Lung microvascular endothelial cell (primary cell): Measurements from ENCODE around the gene PPME1. TPM values are rescaled to one million over a fixed set of nuclear protein-coding genes. Genes with fewer than 3 reads are reported as not detected.

ENCODE experiments used
- DNase-seq, 2 donors: peaks; one replicate each; pipeline versions ENCODE4 v3.0.0 to v3.0.0-alpha.2; 2010; ENCODE audit warnings: low read depth in 2 of 2
- total RNA-seq: library from RNA; depleted of rRNA; stranded (reverse); fragments of >200 nt; gene quantifications from 2 replicates; pipeline ENCODE4 v1.2.1, GENCODE V29; 2014

PPME1 gene
- total RNA-seq, 1 donor from 2014 or later, result 25.6 TPM

- no peak for DNase-seq
Observed at GRCh38 chr11:74226907-74227306, 55.8 kb downstream of the PPME1 start.

GRCh38 chr11:74232311-74232950 lies 61.3 kb downstream of the PPME1 start:
- DNase-seq, result no peak

GRCh38 chr11:74233683-74234082 lies 62.6 kb downstream of the PPME1 start:
- DNase-seq, result no peak

DNA sequence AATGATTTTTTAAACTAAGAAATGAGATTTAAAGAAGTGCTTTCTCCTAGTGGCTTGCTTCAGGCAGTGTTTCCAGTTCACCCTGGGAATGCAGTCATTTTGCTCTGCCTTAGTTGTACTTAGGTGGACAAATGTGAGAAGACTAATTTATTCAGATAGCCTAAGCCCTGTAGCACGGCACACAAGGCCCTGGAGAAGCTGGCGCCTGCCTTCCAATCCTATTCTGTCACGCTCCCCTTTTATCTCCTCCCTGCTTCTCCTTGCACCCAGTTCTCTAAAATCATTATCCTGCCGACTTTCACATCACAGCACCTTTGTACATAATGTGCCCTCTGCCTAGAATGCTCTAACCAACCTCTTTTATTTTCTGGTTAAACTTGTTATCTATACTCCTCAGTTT lies 64.0 kb downstream of the PPME1 start:
- no peak for DNase-seq

DNA sequence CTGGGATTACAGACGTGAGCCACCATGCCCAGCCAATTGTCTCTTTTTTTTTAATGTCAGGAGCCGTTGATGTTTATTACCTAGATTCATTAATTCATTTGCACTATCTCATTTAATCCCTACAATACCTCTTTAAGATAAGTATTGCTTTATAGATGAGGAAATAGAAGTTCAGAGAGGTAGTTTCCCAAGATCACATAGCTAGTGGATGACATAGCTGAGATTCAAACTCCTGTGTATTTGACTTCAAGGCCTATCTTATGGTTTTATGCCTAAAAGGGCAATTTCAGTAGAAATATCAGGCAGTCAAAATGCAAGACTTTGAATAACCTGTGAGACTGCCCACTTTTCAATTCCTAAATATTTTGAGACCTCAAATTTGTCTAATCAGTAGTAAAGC lies 66.5 kb downstream of the PPME1 start:
- DNase-seq, result no peak

- no peak for DNase-seq
Observed at GRCh38 chr11:74238243-74238642, 67.2 kb downstream of the PPME1 start.

DNA sequence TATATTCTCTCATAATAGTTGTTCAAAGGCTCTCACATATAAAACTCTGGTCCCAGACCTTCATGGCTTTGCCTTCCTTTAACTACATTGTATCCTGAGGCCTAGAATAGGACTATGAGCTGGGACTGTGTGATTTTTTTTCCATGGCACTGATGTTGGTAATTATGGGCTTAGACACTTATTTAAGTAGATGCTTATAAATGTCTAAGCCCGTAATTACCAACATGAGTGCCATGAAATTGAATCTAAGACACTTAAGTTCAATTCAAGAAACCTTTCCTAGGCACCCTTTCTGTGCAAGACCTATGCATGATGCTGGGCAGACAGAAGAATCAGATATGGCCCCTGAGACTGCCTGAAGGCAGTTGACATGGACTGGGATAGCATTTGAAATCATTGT lies 77.4 kb downstream of the PPME1 start:
- DNase-seq, result no peak

GRCh38 chr11:74249496-74249895 lies 78.4 kb downstream of the PPME1 start:
- DNase-seq, result no peak

- DNase-seq, result peak in 1 of 2 donors; percentile 87
Observed at GRCh38 chr11:74253361-74253760, 82.3 kb downstream of the PPME1 start.

DNA sequence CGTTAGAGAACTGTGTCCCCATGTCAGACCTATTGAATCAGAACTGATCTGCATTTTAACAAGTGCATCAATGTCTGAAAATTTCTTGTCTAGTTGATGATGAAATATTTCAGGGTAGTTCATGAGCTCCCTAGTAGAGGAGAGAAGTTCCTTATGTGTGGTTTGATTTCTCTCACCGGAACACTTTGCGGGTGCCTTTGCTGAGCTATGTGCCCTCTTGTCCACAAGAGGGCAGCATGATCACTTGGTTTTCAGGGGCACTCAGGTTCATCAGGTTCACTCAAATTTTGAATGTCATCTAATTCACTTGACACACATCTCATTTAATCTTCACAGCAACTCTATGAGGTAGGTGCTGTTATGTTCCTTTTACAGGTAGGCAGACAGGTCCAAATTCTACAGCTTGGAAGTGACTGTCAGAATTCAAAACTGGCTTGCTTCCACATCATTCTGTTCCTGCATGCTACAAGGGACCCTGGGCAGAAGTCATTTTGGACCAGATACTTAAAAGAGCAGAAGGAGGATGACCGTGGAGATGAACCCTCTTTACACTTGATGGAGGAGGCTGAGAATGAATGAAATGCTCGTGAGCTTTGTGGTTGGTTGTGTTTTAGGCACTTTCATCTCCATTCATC lies 84.8 kb downstream of the PPME1 start:
- peak; percentile 69 to 81 for DNase-seq

DNA sequence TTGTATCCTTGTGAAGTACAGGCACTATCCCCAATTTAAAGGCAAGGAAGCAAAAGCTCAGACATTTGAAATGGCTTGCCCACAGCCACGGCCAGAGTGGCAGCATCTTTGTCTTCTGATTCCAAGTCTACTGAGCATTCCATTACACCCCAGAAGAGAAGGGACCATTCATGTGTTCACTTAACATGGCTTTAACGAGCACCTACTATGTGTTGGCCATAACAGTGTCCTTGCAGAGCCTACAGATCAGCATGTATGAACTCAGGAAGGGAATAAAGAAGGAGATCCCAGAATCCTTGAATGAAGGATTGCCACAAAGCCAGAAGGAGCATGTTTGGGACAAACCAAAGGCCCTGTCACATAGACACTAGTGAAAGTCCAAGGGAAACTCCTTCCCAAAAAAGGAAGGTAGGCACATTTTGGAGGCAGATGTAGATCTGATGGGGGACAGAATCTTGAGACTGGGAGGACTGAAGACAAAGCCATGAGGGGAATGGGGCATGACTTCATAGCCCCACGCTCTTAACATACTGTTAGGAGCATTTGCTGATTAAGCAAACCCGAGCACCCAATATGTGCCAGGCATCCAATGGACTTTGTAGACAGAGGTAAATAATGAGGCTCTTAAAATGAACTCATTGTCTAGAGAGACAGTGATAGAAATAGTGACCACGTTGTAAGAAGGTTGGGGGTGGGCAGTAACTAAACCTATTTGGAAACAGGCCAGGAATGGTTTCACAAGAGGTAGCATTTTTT lies 85.5 kb downstream of the PPME1 start:
- no peak for DNase-seq

- DNase-seq, result peak; percentile 16 to 18
Observed at GRCh38 chr11:74257959-74258553, 87.0 kb downstream of the PPME1 start.

- DNase-seq, result no peak
Observed at GRCh38 chr11:74262725-74263124, 91.6 kb downstream of the PPME1 start.

DNA sequence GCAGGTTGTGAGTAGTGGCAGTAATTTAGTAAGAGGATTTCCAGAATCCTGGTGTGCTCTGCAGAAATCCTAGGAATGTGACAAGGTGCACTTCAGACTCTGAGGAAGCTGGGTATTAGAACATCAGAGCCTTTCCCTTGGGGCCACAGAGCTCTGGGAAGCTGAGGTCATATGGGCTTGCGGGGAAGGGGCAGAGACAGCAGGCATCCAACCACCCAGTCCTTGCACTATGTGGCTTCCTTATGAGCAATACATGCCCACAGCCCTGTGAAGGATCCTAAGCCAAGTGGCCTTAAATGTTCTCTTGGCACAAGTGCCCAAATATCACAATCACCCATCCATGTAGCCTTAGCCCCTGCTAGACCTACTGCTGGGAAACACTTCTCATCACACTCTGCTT lies 94.2 kb downstream of the PPME1 start:
- no peak for DNase-seq

DNA sequence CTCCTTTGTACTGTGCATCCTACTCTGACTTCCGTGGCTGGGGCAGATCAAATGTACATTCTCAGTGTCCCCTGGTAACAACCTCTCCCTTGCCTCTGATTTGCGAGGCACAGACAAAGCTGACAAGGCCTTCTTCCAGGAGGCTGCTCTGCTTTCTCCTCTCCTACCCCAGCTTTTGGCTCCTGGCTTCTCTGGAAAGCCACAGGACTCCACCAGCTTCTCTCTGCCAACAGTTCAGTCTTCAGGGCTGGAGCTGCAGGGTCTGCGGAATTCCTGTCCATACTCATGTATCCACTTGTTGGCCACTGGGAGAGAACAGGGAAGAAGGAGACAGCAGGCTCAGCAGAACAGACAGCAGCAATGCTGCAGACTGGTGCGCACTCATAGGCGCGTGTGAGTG lies 95.9 kb downstream of the PPME1 start:
- DNase-seq, result no peak

- no peak for DNase-seq
Observed at GRCh38 chr11:74268456-74268855, 97.4 kb downstream of the PPME1 start.

DNA sequence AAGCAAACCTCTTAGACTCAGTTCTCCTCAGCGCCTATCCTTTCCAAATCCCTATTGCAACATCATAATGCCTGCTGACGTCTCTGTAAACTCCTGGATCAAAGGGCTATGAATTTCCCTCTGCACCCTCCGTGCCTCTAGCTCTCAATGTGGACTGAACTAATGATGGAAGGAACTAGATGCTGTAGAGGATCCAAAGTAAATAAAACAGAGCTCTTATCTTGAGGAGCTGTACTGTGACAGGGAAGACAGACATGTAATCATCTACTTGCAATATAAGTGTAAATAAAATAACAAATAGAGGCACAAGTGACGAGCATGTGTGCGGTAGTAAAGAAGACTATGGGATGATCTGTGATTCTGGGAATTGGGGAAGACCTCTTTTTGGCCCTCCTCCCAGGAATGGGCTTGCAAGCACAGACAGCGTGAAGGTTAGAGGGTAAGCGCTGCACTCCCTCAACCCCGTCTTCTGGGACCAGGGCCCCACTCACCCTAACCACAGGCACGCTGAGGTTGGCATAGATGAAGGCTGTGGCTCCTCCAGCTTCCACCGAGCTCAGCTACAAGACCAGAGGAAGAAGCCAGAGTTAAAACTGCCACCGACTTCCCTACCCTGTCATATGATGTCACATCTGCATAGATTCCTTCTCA lies 98.2 kb downstream of the PPME1 start:
- DNase-seq, result no peak

GRCh38 chr11:74272276-74272675 lies 101.2 kb downstream of the PPME1 start:
- DNase-seq, result no peak

DNA sequence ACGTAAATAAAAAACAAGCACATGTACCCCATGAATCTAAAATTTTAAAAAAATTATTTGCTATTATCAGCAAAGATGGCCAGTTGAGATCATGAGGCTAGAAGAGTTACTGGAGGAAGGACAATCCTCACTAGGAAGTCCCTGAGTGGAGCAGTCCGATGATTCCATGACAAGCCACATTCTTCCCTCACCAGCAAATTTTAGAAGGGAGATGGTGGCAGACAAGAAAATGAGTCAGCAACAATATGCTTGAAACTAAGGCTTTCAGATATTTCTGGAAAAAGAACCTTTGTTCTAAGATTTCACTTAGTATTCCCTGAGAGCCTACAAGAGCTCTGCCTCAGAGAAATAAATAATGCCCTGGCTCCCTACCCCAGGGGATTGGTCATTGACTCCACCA lies 105.5 kb downstream of the PPME1 start:
- DNase-seq, result no peak

DNA sequence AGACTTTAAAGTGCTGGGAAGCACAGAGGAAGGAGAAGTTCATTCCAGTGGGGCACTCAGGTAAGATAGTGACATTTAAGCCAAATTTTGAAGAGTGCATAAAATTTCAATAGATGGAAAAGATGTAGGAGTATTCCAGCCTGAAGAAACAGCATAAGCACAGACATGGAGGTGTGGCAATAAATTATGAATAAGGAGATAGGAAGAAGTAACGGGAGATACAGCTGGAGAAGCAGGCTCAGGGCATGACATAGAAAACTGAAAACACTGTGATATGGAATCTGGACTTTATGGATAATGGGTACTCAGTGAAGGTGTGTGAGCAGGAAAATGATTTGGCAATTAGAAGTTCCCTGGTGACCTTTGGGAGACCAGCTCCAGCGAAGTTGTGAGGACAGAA lies 107.0 kb downstream of the PPME1 start:
- DNase-seq, result no peak

GRCh38 chr11:74278721-74279161 lies 107.7 kb downstream of the PPME1 start:
- DNase-seq, result peak in 1 of 2 donors; percentile 90

DNA sequence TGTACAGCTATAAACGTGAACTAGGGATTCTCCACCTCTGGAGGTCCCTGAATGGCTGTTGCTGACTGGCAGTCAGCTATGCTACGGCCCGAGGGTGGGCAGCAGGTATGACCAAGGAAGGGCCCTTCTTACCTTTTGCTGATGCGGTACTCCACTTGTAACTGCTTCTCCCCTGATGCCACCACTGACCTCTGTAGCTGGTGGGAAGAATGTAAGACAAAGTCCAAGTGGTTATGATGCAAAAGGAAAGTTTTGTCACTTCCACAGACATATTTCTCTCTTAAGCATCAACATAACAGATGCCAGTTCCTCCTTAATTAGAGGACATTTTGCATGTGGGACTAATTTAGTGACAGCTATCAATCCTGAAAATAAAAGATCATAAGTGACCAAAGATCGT lies 108.2 kb downstream of the PPME1 start:
- no peak for DNase-seq
